Heart right ventricle (tissue), 16 donors: Measurements from ENCODE around the gene GAA. TPM values are rescaled to one million over a fixed set of nuclear protein-coding genes. Genes with fewer than 3 reads are reported as not detected.
A peak's percentile ranks its signal among the peaks of the same experiment; 100 is the strongest.

Experiments
- ATAC-seq, 8 donors: fragments of 200-7000 bp; cut with Tn5 transposase; one replicate each; pipeline ENCODE4 v1.9.1; 2020; ENCODE audit warnings: mild to moderate bottlenecking in 8 of 8, moderate library complexity in 8 of 8, moderate number of reproducible peaks in 1 of 8
- DNase-seq, 2 donors: peaks; one replicate each; pipeline ENCODE4 v3.0.0-alpha.2; 2020
- H3K27ac ChIP-seq, 10 donors: fragments of 200-600 bp; sonication (generic) in 2 of 10; one replicate each; pipeline versions ENCODE4 v1.5.0 to v1.8.0; 2020 to 2022; ENCODE audit warnings: mild to moderate bottlenecking in 3 of 10
- H3K27me3 ChIP-seq, 7 donors: fragments of 200-600 bp; one replicate each; pipeline ENCODE4 v1.8.0; 2021 to 2022; ENCODE audit warnings: mild to moderate bottlenecking in 2 of 7
- H3K36me3 ChIP-seq, 9 donors: fragments of 200-600 bp; sonication (generic) in 1 of 9; one replicate each; pipeline versions ENCODE4 v1.5.0 to v1.8.0; 2020 to 2022; ENCODE audit warnings: mild to moderate bottlenecking in 2 of 9
- H3K4me1 ChIP-seq, 9 donors: fragments of 200-600 bp; sonication (generic) in 1 of 9; one replicate each; pipeline versions ENCODE4 v1.5.0 to v1.8.0; 2020 to 2022; ENCODE audit warnings: mild to moderate bottlenecking in 4 of 9
- H3K4me3 ChIP-seq, 10 donors: fragments of 200-600 bp; sonication (generic) in 2 of 10; one replicate each; pipeline versions ENCODE4 v1.5.0 to v1.8.0; 2020 to 2022; ENCODE audit warnings: mild to moderate bottlenecking in 7 of 10, moderate library complexity in 2 of 10
- H3K9me3 ChIP-seq, 11 donors: fragments of 200-600 bp in 10 of 11; sonication (generic) in 2 of 11; one replicate each; pipeline versions ENCODE4 v1.5.0 to v1.8.0; 2013 to 2022; ENCODE audit warnings: mild to moderate bottlenecking in 2 of 11, control low read depth in 1 of 11, moderate library complexity in 1 of 11
- WGBS, 2 donors: extraction: QIAGEN DNeasy Blood & Tissue Kit; methylation state at CpG; one replicate each; pipeline ENCODE4 v1.1.7; 2013; ENCODE audit warnings: inconsistent platforms in 1 of 2; 5-methylcytosine and 5-hydroxymethylcytosine counted together
- intact Hi-C, 10 donors: fragments of 100-400 bp; cut with DNase I; formaldehyde crosslinking; loops; one replicate each; pipeline versions ENCODE4 v1.11.1 to v1.14.2; 2022
- polyA plus RNA-seq, 2 donors: library from polyadenylated mRNA; stranded (reverse); fragments of 200-250 nt; gene quantifications; one replicate each; pipeline ENCODE4 v1.2.3, GENCODE V29; 2013
- total RNA-seq, 10 donors: library from RNA; stranded (reverse); fragmentation: NEBNext Ultra II Directional in 3 of 10; extraction: Animal tissue kit (Norgen Biotek cat#: 25700) in 3 of 10; gene quantifications; one replicate each; pipeline versions ENCODE4 v1.2.1 to v1.2.4, GENCODE V29; 2021 to 2023
- TF ChIP-seq, protein P1 (sequence below), 9 donors: fragments of 200-600 bp; sonication (generic) in 2 of 9; IDR thresholded peaks; one replicate each; pipeline versions ENCODE4 v1.5.0 to v1.8.0; 2021 to 2022; ENCODE audit warnings: antibody characterized with exemption in 9 of 9, mild to moderate bottlenecking in 5 of 9, moderate library complexity in 1 of 9
- donor health status: Arrhythmogenic right ventricular cardiomyopathy.
- donor health status: ischemic (EF 13 %, LVEDD 7.1; RV severe dilation, severe dysfunction).
- donor health status: healthy with polysubstance abuse.
- donor health status: DM: no; HTN: yes; CAD: no.
- donor health status: DM: no; HTN: no; CAD: no.
- donor health status: ischemic (EF 25% LVEDD 6.9; RV normal size, moderate dysfunction).
- donor health status: ischemic (EF 25% LVEDD 5.7; RV mildly dilated, moderate dysfunction).
- donor health status: healthy.
- donor health status: DM: yes; HTN: yes; CAD: no.
- donor health status: Ischemic cardiomyopathy.
- donor health status: ischemic (EF 35%, LVEDD 5.7; RV mildly dilated, moderate dysfunction).
- donor health status: nonischemic (EF 11% LVEDD 7.7; RV severe dilation, severe dysfunction).
- donor health status: DM: yes; HTN: yes; CAD: no.
- donor health status: PGD.
- donor health status: ischemic (EF 29% LVEDD 5.4; RV normal size, mild dysfunction).
- donor health status: nonischemic (EF 23%, LVEDD 6.1; RV moderate dilation, normal function).

Gene GAA
- total and polyA plus RNA-seq, 12 donors: 26.4 to 67.7 (median 49.6) TPM

DNA sequence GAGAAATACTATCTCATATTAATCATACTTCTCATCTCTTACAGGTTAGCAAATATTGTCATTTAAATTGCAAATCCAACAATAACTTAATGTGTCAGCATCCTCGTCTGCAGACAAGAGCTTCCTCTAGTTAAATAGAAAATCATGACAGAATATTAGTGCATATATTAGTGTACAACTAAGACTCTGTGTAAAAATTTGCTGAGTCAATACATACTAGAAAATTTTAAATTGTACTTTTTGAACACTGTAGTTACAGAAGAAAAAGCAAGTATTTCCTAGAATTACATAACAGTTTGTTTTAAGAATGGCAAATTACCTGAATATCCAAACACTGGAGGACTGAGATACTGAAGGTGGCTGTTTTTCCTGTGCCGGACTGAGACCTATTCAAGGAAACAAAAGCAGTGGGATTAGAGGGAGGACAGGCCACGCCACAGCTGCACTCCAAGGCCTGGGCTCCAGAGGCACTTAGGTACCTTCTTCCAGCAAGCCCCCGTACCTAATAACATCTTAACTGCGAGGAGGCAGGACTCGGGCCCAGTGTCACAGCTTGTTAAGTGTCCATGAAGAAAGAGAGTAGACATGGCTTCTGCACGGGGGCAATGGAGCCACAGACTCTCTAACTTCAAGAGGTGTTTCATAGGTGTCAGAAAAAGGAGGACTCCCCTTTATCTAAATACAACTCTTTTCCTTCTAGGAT is 40.2 kb downstream of the GAA start:
- DNase-seq (no peak), ATAC-seq (no peak)
- intact Hi-C loops: loop anchor here in 3 of 10 donors (10.0 kb wide), 3 partner anchors 113 to 133 kb away; partner anchors contain the start of gene RNF213 (in 1 of the 3)
- no peaks in the 10 kb centered on the region for H3K27me3 ChIP-seq
- H3K4me3 ChIP-seq: no peak overlapping the region
- TF ChIP-seq, protein P1, sequence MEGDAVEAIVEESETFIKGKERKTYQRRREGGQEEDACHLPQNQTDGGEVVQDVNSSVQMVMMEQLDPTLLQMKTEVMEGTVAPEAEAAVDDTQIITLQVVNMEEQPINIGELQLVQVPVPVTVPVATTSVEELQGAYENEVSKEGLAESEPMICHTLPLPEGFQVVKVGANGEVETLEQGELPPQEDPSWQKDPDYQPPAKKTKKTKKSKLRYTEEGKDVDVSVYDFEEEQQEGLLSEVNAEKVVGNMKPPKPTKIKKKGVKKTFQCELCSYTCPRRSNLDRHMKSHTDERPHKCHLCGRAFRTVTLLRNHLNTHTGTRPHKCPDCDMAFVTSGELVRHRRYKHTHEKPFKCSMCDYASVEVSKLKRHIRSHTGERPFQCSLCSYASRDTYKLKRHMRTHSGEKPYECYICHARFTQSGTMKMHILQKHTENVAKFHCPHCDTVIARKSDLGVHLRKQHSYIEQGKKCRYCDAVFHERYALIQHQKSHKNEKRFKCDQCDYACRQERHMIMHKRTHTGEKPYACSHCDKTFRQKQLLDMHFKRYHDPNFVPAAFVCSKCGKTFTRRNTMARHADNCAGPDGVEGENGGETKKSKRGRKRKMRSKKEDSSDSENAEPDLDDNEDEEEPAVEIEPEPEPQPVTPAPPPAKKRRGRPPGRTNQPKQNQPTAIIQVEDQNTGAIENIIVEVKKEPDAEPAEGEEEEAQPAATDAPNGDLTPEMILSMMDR (IDR thresholded peaks at IDR 0.05): no peak
- no peak overlapping the region for H3K27ac ChIP-seq
- 93 to 94% methylated on average over 7 of the region's 7 CpGs for WGBS, 2 donors
- no peaks in the 10 kb centered on the region for H3K9me3 ChIP-seq
- H3K36me3 ChIP-seq: peaks cover 0 to 81% (median 68%) of the 10 kb centered on the region in 9 donors
- H3K4me1 ChIP-seq: peaks cover 0 to 22% (median 14%) of the 10 kb centered on the region in 9 donors

DNA sequence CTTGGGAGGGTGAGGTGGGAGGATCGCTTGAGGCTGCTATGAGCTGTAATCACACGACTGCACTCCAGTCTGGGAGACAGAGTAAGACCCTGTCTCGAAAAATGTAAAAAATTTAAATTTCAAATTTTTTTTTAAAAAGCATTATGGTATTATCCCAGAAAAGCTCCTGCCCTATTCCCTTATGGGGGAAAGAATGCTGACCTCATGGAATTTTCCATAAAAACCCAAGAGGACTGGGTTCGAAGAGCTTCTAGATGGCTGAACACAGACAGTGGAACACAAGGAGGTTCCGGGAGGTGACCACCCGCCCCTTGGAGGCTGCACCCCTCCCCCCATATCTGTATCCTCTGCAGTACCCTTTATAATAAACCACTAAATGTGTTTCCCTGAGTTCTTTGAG is 41.5 kb downstream of the GAA start:
- peaks cover 0 to 68% (median 54%) of the 10 kb centered on the region in 9 donors for H3K36me3 ChIP-seq
- H3K9me3 ChIP-seq: no peaks in the 10 kb centered on the region
- TF ChIP-seq, protein P1 (IDR thresholded peaks at IDR 0.05): no peak
- H3K4me3 ChIP-seq: no peak overlapping the region
- no peak overlapping the region for H3K27ac ChIP-seq
- WGBS, 2 donors: 88 to 92% methylated on average over 6 of the region's 6 CpGs
- ATAC-seq: no peak
- no peak for DNase-seq
- peaks cover 0 to 23% (median 15%) of the 10 kb centered on the region in 9 donors for H3K4me1 ChIP-seq
- intact Hi-C loops: loop anchor here in 3 of 10 donors (10.0 kb wide), 3 partner anchors 112 to 132 kb away; partner anchors contain the start of gene RNF213 (in 1 of the 3)
- H3K27me3 ChIP-seq: no peaks in the 10 kb centered on the region

DNA sequence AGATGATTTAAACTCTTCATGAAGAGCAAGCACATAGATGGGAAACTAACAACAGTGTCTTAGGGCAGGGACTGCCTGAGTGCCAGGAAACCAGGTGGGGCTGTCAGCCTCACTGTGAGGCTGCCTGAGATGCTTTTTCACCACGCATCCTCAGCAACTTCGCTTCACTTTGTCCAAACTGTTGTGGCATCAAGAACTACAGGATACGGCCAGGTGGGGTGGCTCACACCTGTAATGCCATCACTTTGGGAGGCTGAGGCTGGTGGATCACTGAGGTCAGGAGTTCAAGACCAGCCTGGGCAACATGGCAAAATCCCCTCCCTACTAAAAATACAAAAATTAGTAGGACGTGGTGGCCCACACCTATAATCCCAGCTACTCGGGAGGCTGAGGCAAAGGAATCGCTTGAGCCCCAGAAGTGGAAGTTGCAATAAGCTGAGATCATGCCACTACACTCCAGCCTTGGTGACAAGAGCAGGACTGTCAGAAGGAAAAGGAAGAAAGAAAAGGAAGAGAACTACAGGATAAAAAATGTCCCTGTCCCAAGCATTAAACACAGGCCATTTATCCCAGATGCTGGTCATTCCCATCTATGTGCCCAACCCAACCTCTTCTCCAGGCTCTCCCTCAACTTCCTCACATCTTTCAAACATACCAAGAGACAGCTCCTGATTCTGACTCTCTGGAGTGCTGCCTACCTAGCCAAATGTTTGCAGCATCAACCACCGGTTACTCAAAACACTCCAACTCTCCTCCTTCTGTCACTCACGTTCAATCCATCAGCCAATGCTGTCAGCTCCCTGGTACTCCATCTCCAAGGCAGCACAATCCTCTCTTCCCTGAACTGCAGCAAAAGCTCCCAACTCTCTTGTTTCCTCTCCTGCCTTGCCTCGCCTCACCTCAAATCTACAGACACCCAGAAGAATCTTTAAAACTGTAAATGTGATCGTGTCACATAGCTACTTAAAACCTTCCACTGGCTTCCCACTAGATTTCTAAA is 44.0 kb downstream of the GAA start:
- Histone ChIP-seq H3K36me3 (peaks cover 0 to 44% (median 30%) of the 10 kb centered on the region in 9 donors), H3K4me1 (peaks cover 0 to 40% (median 20%) of the 10 kb centered on the region in 9 donors), H3K27ac (peak overlapping the region in 5 of 10 donors; percentile 91 to 97 (median 95)), H3K27me3 (no peaks in the 10 kb centered on the region), H3K9me3 (no peaks in the 10 kb centered on the region), H3K4me3 (peak overlapping the region; percentile 83 to 99 (median 94))
- WGBS, 2 donors: 44 to 51% methylated on average over 10 of the region's 10 CpGs
- intact Hi-C loops: loop anchor here in 7 of 10 donors (2.0 to 10.0 kb wide), 9 partner anchors 42 to 129 kb away; partner anchors contain the start of genes RNF213 (in 4 of the 7), GAA (in 2 of the 7), SGSH (in 1 of the 7) and SLC26A11 (in 1 of the 7)
- DNase-seq: no peak
- no peak for ATAC-seq
- TF ChIP-seq, protein P1 (IDR thresholded peaks at IDR 0.05): no peak
